Heart right ventricle (tissue), 16 donors: Measurements from ENCODE around the gene APC2. TPM values are rescaled to one million over a fixed set of nuclear protein-coding genes. Genes with fewer than 3 reads are reported as not detected.

Experiments used
- ATAC-seq, 8 donors: fragments of 200-7000 bp; cut with Tn5 transposase; one replicate each; pipeline ENCODE4 v1.9.1; 2020; ENCODE audit warnings: mild to moderate bottlenecking in 8 of 8, moderate library complexity in 8 of 8, moderate number of reproducible peaks in 1 of 8
- DNase-seq, 2 donors: peaks; one replicate each; pipeline ENCODE4 v3.0.0-alpha.2; 2020
- H3K27ac ChIP-seq, 10 donors: fragments of 200-600 bp; sonication (generic) in 2 of 10; one replicate each; pipeline versions ENCODE4 v1.5.0 to v1.8.0; 2020 to 2022; ENCODE audit warnings: mild to moderate bottlenecking in 3 of 10
- H3K27me3 ChIP-seq, 7 donors: fragments of 200-600 bp; one replicate each; pipeline ENCODE4 v1.8.0; 2021 to 2022; ENCODE audit warnings: mild to moderate bottlenecking in 2 of 7
- H3K36me3 ChIP-seq, 9 donors: fragments of 200-600 bp; sonication (generic) in 1 of 9; one replicate each; pipeline versions ENCODE4 v1.5.0 to v1.8.0; 2020 to 2022; ENCODE audit warnings: mild to moderate bottlenecking in 2 of 9
- H3K4me1 ChIP-seq, 9 donors: fragments of 200-600 bp; sonication (generic) in 1 of 9; one replicate each; pipeline versions ENCODE4 v1.5.0 to v1.8.0; 2020 to 2022; ENCODE audit warnings: mild to moderate bottlenecking in 4 of 9
- H3K4me3 ChIP-seq, 10 donors: fragments of 200-600 bp; sonication (generic) in 2 of 10; one replicate each; pipeline versions ENCODE4 v1.5.0 to v1.8.0; 2020 to 2022; ENCODE audit warnings: mild to moderate bottlenecking in 7 of 10, moderate library complexity in 2 of 10
- H3K9me3 ChIP-seq, 11 donors: fragments of 200-600 bp in 10 of 11; sonication (generic) in 2 of 11; one replicate each; pipeline versions ENCODE4 v1.5.0 to v1.8.0; 2013 to 2022; ENCODE audit warnings: mild to moderate bottlenecking in 2 of 11, control low read depth in 1 of 11, moderate library complexity in 1 of 11
- WGBS, 2 donors: extraction: QIAGEN DNeasy Blood & Tissue Kit; methylation state at CpG; one replicate each; pipeline ENCODE4 v1.1.7; 2013; ENCODE audit warnings: inconsistent platforms in 1 of 2; 5-methylcytosine and 5-hydroxymethylcytosine counted together
- intact Hi-C, 10 donors: fragments of 100-400 bp; cut with DNase I; formaldehyde crosslinking; loops; one replicate each; pipeline versions ENCODE4 v1.11.1 to v1.14.2; 2022
- polyA plus RNA-seq, 2 donors: library from polyadenylated mRNA; stranded (reverse); fragments of 200-250 nt; gene quantifications; one replicate each; pipeline ENCODE4 v1.2.3, GENCODE V29; 2013
- total RNA-seq, 10 donors: library from RNA; stranded (reverse); fragmentation: NEBNext Ultra II Directional in 3 of 10; extraction: Animal tissue kit (Norgen Biotek cat#: 25700) in 3 of 10; gene quantifications; one replicate each; pipeline versions ENCODE4 v1.2.1 to v1.2.4, GENCODE V29; 2021 to 2023
- TF ChIP-seq, protein P1 (sequence below), 9 donors: fragments of 200-600 bp; sonication (generic) in 2 of 9; IDR thresholded peaks; one replicate each; pipeline versions ENCODE4 v1.5.0 to v1.8.0; 2021 to 2022; ENCODE audit warnings: antibody characterized with exemption in 9 of 9, mild to moderate bottlenecking in 5 of 9, moderate library complexity in 1 of 9
- donor health status: Arrhythmogenic right ventricular cardiomyopathy.
- donor health status: ischemic (EF 13 %, LVEDD 7.1; RV severe dilation, severe dysfunction).
- donor health status: healthy with polysubstance abuse.
- donor health status: DM: no; HTN: yes; CAD: no.
- donor health status: DM: no; HTN: no; CAD: no.
- donor health status: ischemic (EF 25% LVEDD 6.9; RV normal size, moderate dysfunction).
- donor health status: ischemic (EF 25% LVEDD 5.7; RV mildly dilated, moderate dysfunction).
- donor health status: healthy.
- donor health status: DM: yes; HTN: yes; CAD: no.
- donor health status: Ischemic cardiomyopathy.
- donor health status: ischemic (EF 35%, LVEDD 5.7; RV mildly dilated, moderate dysfunction).
- donor health status: nonischemic (EF 11% LVEDD 7.7; RV severe dilation, severe dysfunction).
- donor health status: DM: yes; HTN: yes; CAD: no.
- donor health status: PGD.
- donor health status: ischemic (EF 29% LVEDD 5.4; RV normal size, mild dysfunction).
- donor health status: nonischemic (EF 23%, LVEDD 6.1; RV moderate dilation, normal function).

APC2 gene
- total and polyA plus RNA-seq, 12 donors = 0.02 to 0.23 (median 0.09) TPM; not detected in 1

DNA sequence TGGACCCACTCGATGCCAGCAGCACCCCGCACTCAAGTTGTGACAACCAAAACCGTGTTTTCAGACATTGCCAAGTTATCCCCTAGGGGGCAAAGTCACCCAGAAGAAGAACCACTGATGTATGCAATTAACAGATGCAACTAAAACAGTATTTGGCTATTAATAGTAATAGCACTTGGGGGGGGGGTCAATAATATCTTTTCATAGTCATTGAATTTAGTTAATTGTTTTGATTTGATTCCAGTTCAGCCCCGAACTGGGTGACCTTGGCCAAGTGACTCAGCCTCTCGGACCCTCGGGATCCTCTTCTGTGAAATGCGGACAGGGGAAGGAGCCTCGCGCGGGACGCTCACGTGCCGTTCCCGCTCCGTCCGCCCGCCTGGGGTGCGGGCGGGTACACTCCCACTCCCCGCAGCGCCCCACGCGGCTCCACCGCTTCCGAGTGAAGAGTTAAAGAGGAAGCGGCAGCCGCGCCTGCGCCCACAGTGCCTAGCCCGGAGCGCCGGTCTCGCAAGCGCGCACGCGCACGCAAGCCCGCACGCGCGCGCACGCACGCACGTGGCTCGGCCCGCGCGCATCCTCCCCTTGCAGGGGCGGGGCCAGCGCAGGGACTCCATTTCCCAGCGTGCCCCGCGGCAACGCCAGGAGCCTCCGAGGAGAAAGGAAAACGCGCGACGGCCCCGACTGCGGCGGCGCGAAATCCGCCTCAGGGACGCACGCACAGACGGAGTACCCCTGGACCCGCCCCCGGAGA lies 43.0 kb upstream of the APC2 start:
- Histone ChIP-seq H3K9me3 (no peaks in the 10 kb centered on the region), H3K27me3 (peaks cover 0 to 20% (median 0%) of the 10 kb centered on the region in 7 donors), H3K4me1 (peaks cover 28 to 61% (median 40%) of the 10 kb centered on the region in 9 donors), H3K36me3 (peaks cover 0 to 10% (median 0%) of the 10 kb centered on the region in 9 donors), H3K4me3 (peak overlapping the region; percentile 12 to 99 (median 76)), H3K27ac (peak overlapping the region in 9 of 10 donors; percentile 68 to 98 (median 82))
- WGBS, 2 donors = 0 to 1% methylated on average over 52 to 72 of the region's 72 CpGs
- intact Hi-C loops = loop anchor here in 4 of 10 donors (2.0 to 10.0 kb wide), 2 partner anchors 24 to 132 kb away; partner anchors contain the start of genes FAM174C (in 3 of the 4) and NDUFS7 (in 1 of the 4)
- DNase-seq (peak; percentile 99 to 100), ATAC-seq (peak; percentile 87 to 94 (median 92))
- TF ChIP-seq, protein P1, sequence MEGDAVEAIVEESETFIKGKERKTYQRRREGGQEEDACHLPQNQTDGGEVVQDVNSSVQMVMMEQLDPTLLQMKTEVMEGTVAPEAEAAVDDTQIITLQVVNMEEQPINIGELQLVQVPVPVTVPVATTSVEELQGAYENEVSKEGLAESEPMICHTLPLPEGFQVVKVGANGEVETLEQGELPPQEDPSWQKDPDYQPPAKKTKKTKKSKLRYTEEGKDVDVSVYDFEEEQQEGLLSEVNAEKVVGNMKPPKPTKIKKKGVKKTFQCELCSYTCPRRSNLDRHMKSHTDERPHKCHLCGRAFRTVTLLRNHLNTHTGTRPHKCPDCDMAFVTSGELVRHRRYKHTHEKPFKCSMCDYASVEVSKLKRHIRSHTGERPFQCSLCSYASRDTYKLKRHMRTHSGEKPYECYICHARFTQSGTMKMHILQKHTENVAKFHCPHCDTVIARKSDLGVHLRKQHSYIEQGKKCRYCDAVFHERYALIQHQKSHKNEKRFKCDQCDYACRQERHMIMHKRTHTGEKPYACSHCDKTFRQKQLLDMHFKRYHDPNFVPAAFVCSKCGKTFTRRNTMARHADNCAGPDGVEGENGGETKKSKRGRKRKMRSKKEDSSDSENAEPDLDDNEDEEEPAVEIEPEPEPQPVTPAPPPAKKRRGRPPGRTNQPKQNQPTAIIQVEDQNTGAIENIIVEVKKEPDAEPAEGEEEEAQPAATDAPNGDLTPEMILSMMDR (IDR thresholded peaks at IDR 0.05) = peak in 6 of 9 donors; percentile 24 to 45 (median 36)

DNA sequence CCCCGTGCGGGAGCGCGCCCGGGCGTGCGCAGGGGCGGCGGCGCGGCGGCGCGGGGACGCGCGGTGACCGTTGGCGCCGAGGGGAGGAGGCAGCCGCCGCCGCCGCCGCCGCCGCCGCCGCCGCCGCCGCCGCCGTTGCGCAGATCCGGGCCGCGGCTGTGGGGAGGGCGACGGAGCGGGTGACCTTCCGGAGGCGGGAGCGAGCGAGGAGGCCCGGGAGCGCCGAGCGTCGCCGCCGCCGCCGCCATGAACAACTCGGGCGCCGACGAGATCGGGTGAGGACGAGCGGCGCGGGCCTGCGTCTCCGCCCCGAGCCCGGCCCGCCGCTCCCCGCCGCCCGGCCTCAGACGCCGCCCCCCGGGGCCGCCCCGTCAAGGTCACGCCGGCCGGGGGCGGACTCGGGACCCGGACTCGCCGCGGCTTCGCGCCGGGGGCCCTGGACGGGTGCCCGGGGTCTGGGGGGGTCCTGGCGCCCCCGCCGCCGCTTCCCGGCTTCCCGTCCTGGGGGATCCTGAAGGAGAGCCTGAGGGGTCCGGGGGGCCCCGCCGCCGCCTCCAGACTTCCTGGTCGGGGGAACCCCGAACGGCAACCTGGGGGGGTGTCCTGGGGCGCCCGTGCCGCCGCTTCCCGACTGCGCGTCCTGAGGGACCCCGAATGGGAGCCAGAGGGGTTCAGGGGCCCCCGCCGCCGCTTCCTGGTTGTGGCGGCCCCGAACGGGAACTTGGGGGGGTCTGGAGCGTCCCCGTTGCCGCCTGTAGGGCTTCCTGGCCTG lies 42.2 kb upstream of the APC2 start, which contains the start of gene DAZAP1:
Gene DAZAP1, plus strand, starts transcription at position 59 of the 772 bp plus-strand sequence. Its CDS starts 188 bp downstream, at position 247.
- ATAC-seq (peak in 1 of 8 donors; percentile 0), DNase-seq (peak in 1 of 2 donors; percentile 53)
- peaks cover 36 to 62% (median 48%) of the 10 kb centered on the region in 9 donors for H3K4me1 ChIP-seq
- WGBS, 2 donors = 0 to 1% methylated on average over 56 to 112 of the region's 121 CpGs
- peak within 1 kb of the TSS; percentile 93 to 99 (median 98) for H3K27ac ChIP-seq
- peaks cover 0 to 15% (median 0%) of the 10 kb centered on the region in 9 donors for H3K36me3 ChIP-seq
- H3K4me3 ChIP-seq = peak within 1 kb of the TSS; percentile 68 to 100 (median 99)
- H3K9me3 ChIP-seq = no peaks in the 10 kb centered on the region
- TF ChIP-seq, protein P1 (IDR thresholded peaks at IDR 0.05) = no peak
- intact Hi-C loops = loop anchor here in 4 of 10 donors (2.0 to 10.0 kb wide), 2 partner anchors 25 to 133 kb away; partner anchors contain the start of genes FAM174C (in 3 of the 4) and NDUFS7 (in 1 of the 4)
- H3K27me3 ChIP-seq = peaks cover 0 to 12% (median 0%) of the 10 kb centered on the region in 7 donors

DNA sequence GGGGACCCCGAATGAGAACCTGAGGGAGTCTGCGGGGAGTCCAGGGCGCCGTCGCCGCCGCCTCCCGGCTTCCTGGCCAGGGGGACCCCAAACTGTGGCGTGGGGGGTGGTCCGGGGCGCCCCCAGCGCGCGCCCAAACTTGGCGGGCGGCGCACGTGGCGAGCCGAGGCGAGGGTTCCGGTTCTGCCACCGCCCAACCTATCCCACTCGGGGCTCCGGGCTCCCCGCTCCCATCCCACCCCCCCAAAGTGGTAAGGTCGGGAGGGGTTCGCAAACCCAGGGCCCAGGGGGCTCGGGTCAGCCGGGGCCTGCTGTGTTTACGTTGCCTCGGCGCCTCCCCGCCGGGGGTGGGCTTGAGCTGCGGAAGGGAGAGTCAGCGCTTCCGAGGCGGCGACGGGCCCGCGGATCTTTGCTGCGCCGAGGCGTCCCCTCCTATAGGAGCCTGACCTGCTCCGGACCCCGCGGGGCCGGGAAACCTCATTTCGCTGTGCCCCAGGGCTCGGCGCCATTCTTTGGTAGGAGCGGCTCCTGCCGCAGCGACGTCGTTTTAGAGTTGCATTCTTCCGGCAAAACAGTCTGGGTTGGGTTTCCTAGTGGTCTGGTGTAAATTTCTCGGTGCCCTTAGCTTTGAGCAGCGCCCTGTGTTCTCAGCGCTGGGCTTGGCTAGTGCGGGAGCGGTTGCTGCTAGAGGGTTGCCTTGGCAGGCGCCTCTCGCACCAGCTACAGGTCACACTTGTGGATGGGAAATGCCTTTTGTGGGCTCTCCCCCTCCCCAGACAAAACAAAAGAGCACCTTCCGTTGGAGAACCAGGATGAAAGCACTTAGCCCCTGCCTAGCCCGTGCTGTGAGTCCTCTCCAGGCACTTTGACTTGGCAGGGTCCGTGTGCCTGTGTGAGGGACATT lies 41.4 kb upstream of the APC2 start:
- intact Hi-C loops = loop anchor here in 3 of 10 donors (10.0 kb wide), 1 partner anchor 134 kb away; the partner anchor contains the start of gene FAM174C (in 3 of the 3)
- Histone ChIP-seq H3K9me3 (no peaks in the 10 kb centered on the region), H3K27me3 (peaks cover 0 to 4% (median 0%) of the 10 kb centered on the region in 7 donors), H3K36me3 (peaks cover 0 to 24% (median 3%) of the 10 kb centered on the region in 9 donors), H3K4me1 (peaks cover 41 to 66% (median 56%) of the 10 kb centered on the region in 9 donors), H3K27ac (peak overlapping the region; percentile 93 to 99 (median 98)), H3K4me3 (peak overlapping the region; percentile 68 to 100 (median 99))
- TF ChIP-seq, protein P1 (IDR thresholded peaks at IDR 0.05) = no peak
- ATAC-seq (peak in 7 of 8 donors; percentile 4 to 25 (median 10)), DNase-seq (peak; percentile 44 to 60)
- 0% methylated on average over 66 to 69 of the region's 69 CpGs for WGBS, 2 donors
